HepG2 (cell line): ENCODE results near the gene PREP. TPM values are rescaled to one million over a fixed set of nuclear protein-coding genes. Genes with fewer than 3 reads are reported as not detected.

ENCODE experiments used
- ADNP ChIP-seq: sonication (generic); formaldehyde crosslinking; IDR thresholded peaks from 2 replicates; pipeline ENCODE4 v1.4.0; 2020; ENCODE audit warnings: missing genetic modification reagents
- ASH2L ChIP-seq: fragments of 300-600, 200-600 bp; sonication (generic); IDR thresholded peaks from 2 replicates; pipeline ENCODE4 v1.7.0; 2017; ENCODE audit warnings: low read depth, mild to moderate bottlenecking, moderate library complexity, mixed read lengths, low read length; ENCODE audit not compliant: insufficient read length
- CSRNP2 ChIP-seq: sonication (generic); formaldehyde crosslinking; conservative IDR thresholded peaks from 2 replicates; pipeline ENCODE4 v1.8.0; 2022; ENCODE audit warnings: low read depth, missing genetic modification reagents
- ELF4 ChIP-seq: sonication (generic); formaldehyde crosslinking; IDR thresholded peaks from 2 replicates; pipeline ENCODE4 v1.5.0; 2020; ENCODE audit warnings: missing genetic modification reagents, mild to moderate bottlenecking, moderate library complexity, borderline replicate concordance
- GLI4 ChIP-seq: sonication (generic); formaldehyde crosslinking; IDR thresholded peaks from 2 replicates; pipeline ENCODE4 v1.5.1; 2020; ENCODE audit warnings: missing genetic modification reagents, mild to moderate bottlenecking, moderate library complexity, borderline replicate concordance
- KDM1A ChIP-seq: IDR thresholded peaks from 2 replicates; pipeline ENCODE4 v1.6.1; 2016; ENCODE audit warnings: missing compliant biosample characterization
- KMT2B ChIP-seq: IDR thresholded peaks from 2 replicates; pipeline ENCODE4 v1.6.1; 2016; ENCODE audit warnings: missing genetic modification reagents, missing compliant biosample characterization
- MED1 ChIP-seq: sonication (generic); formaldehyde crosslinking; IDR thresholded peaks from 2 replicates; pipeline ENCODE4 v1.4.0; 2020; ENCODE audit warnings: missing genetic modification reagents
- MLX ChIP-seq: IDR thresholded peaks from 2 replicates; pipeline ENCODE4 v1.6.1; 2016
- MXD4 ChIP-seq: IDR thresholded peaks from 2 replicates; pipeline ENCODE4 v1.6.1; 2016; ENCODE audit warnings: mild to moderate bottlenecking, missing biosample characterization, missing genetic modification reagents
- PCBP1 ChIP-seq: fragments of 200-400 bp; formaldehyde crosslinking; IDR thresholded peaks from 2 replicates; pipeline ENCODE4 v1.6.1; 2017; ENCODE audit warnings: mild to moderate bottlenecking, low read depth, low read length, borderline replicate concordance
- SRY ChIP-seq: sonication (generic); formaldehyde crosslinking; IDR thresholded peaks from 2 replicates; pipeline ENCODE4 v1.8.0; 2022; ENCODE audit warnings: mild to moderate bottlenecking, missing genetic modification reagents
- STAT6 ChIP-seq: sonication (generic); formaldehyde crosslinking; IDR thresholded peaks from 2 replicates; pipeline ENCODE4 v1.4.0; 2020; ENCODE audit warnings: missing genetic modification reagents, mild to moderate bottlenecking, borderline replicate concordance
- TBX2 ChIP-seq: sonication (generic); formaldehyde crosslinking; IDR thresholded peaks from 2 replicates; pipeline ENCODE4 v1.5.0; 2020; ENCODE audit warnings: missing genetic modification reagents, mild to moderate bottlenecking, borderline replicate concordance
- ZBTB25 ChIP-seq: IDR thresholded peaks from 2 replicates; pipeline ENCODE4 v1.6.1; 2018; ENCODE audit warnings: missing genetic modification reagents
- ZBTB4 ChIP-seq: sonication (generic); formaldehyde crosslinking; IDR thresholded peaks from 2 replicates; pipeline ENCODE4 v1.4.0; 2020; ENCODE audit warnings: missing genetic modification reagents, mild to moderate bottlenecking, borderline replicate concordance
- ZNF235 ChIP-seq: sonication (generic); formaldehyde crosslinking; IDR thresholded peaks from 2 replicates; pipeline ENCODE4 v1.8.1; 2023; ENCODE audit warnings: mild to moderate bottlenecking, missing genetic modification reagents, borderline replicate concordance
- ZNF251 ChIP-seq: sonication (generic); formaldehyde crosslinking; IDR thresholded peaks from 2 replicates; pipeline ENCODE4 v1.9.0; 2021; ENCODE audit warnings: mild to moderate bottlenecking, missing genetic modification reagents
- ZSCAN25 ChIP-seq: sonication (generic); formaldehyde crosslinking; IDR thresholded peaks from 2 replicates; pipeline ENCODE4 v1.8.0; 2022; ENCODE audit warnings: mild to moderate bottlenecking, missing genetic modification reagents
- polyA plus RNA-seq, 8 experiments: library from polyadenylated mRNA; depleted of rRNA in 3 of 8; stranded (reverse) in 7 of 8; unstranded in 1 of 8; fragments of >200 nt; fragmentation: Illumina TruSeq in 4 of 8; extraction: Trizol in 4 of 8; gene quantifications; 2 replicates each; pipeline versions ENCODE4 v1.2.1 to v1.2.3, GENCODE V29; 2011 to 2016; ENCODE audit warnings: low read depth in 4 of 8, missing spikeins in 1 of 8, mixed read lengths in 1 of 8; ENCODE audit not compliant: insufficient read depth in 1 of 8
- total RNA-seq, 5 experiments: library from RNA; depleted of rRNA; stranded (reverse); fragments of >200 nt; fragmentation: Illumina TruSeq; extraction: Trizol; gene quantifications; 2 replicates each; pipeline ENCODE4 v1.2.3, GENCODE V29; 2016; ENCODE audit warnings: low read depth in 1 of 5

Gene PREP
- total and polyA plus RNA-seq, 2 of the 13 experiments (the other 11 are each of a cell fraction or from before 2014, with no cell fraction given): 12.6 to 15.9 TPM

GRCh38 chr6:105402939-105403935 lies at the start of gene PREP (continued):
- TF ChIP-seq STAT6 (CRISPR knock-in tag) (no peak), ZNF251 (CRISPR knock-in tag) (no peak), SRY (no peak; the same call in 1 of the 2 replicates), ZBTB25 (0 out of 2 replicates have a peak, but pooled peaks have one; percentile 21), KDM1A (CRISPR knock-in tag) (no peak), ZNF235 (CRISPR knock-in tag) (no peak), ASH2L (peak; percentile 27), MED1 (no peak), MXD4 (CRISPR knock-in tag) (peak; percentile 33; the same call in 1 of the 2 replicates), ZBTB4 (no peak), CSRNP2 (CRISPR knock-in tag) (no peak), ELF4 (CRISPR knock-in tag) (no peak), GLI4 (CRISPR knock-in tag) (no peak), MLX (CRISPR knock-in tag) (no peak), PCBP1 (no peak), ZSCAN25 (CRISPR knock-in tag) (no peak), KMT2B (0 out of 2 replicates have a peak, but pooled peaks have one; percentile 38), TBX2 (CRISPR knock-in tag) (no peak), ADNP (no peak)
